Trophoblast cell (in vitro differentiated cells and primary cell): ENCODE results near the gene ZFYVE28.
A peak's percentile ranks its signal among the peaks of the same experiment; 100 is the strongest.

Experiments used
- DNase-seq, 2 donors: peaks; one replicate each; pipeline ENCODE4 v3.0.0-alpha.2; 2016
- H2AFZ ChIP-seq: 2 replicates; pipeline ENCODE4 v1.6.1; 2013; ENCODE audit warnings: low read length, moderate library complexity, mild to moderate bottlenecking; ENCODE audit not compliant: insufficient read depth, poor library complexity
- H2AK5ac ChIP-seq: 2 replicates; pipeline ENCODE4 v1.6.1; 2013; ENCODE audit warnings: mild to moderate bottlenecking, low read length
- H2BK120ac ChIP-seq: 2 replicates; pipeline ENCODE4 v1.6.1; 2013; ENCODE audit warnings: low read length, mild to moderate bottlenecking, moderate library complexity; ENCODE audit not compliant: insufficient read depth, poor library complexity
- H2BK12ac ChIP-seq: 2 replicates; pipeline ENCODE4 v1.6.1; 2013; ENCODE audit warnings: mild to moderate bottlenecking, low read length, moderate library complexity
- H2BK5ac ChIP-seq: 2 replicates; pipeline ENCODE4 v1.6.1; 2013; ENCODE audit warnings: low read length, low read depth, moderate library complexity, mild to moderate bottlenecking; ENCODE audit not compliant: poor library complexity
- H3K14ac ChIP-seq: 2 replicates; pipeline ENCODE4 v1.6.1; 2013; ENCODE audit warnings: mild to moderate bottlenecking, low read length
- H3K18ac ChIP-seq: 2 replicates; pipeline ENCODE4 v1.6.1; 2013; ENCODE audit warnings: mild to moderate bottlenecking, low read length
- H3K23ac ChIP-seq: 2 replicates; pipeline ENCODE4 v1.6.1; 2013; ENCODE audit warnings: low read length
- H3K27ac ChIP-seq: 2 replicates; pipeline ENCODE4 v1.5.1; 2013; ENCODE audit warnings: low read depth, mild to moderate bottlenecking, inconsistent platforms, low read length, moderate library complexity
- H3K27me3 ChIP-seq: 2 replicates; pipeline ENCODE4 v1.6.1; 2013; ENCODE audit warnings: inconsistent platforms, mild to moderate bottlenecking, low read length, moderate library complexity; ENCODE audit not compliant: insufficient read depth
- H3K36me3 ChIP-seq, 2 experiments: 1 replicate in 1 of 2; 2 replicates in 1 of 2; pipeline ENCODE4 v1.6.1; 2013; ENCODE audit warnings: low read length in 2 of 2, mild to moderate bottlenecking in 2 of 2, moderate library complexity in 1 of 2; ENCODE audit not compliant: insufficient read depth in 2 of 2, control insufficient read depth in 1 of 2
- H3K4ac ChIP-seq: 2 replicates; pipeline ENCODE4 v1.6.1; 2013; ENCODE audit warnings: low read depth, mild to moderate bottlenecking, low read length, moderate library complexity
- H3K4me1 ChIP-seq, 2 experiments: 1 replicate in 1 of 2; 2 replicates in 1 of 2; pipeline ENCODE4 v1.6.1; 2013; ENCODE audit warnings: low read length in 2 of 2, mild to moderate bottlenecking in 2 of 2, moderate library complexity in 1 of 2; ENCODE audit not compliant: insufficient read depth in 2 of 2, control insufficient read depth in 1 of 2
- H3K4me2 ChIP-seq: 2 replicates; pipeline ENCODE4 v1.6.1; 2013; ENCODE audit warnings: inconsistent platforms, mild to moderate bottlenecking, low read length, moderate library complexity
- H3K4me3 ChIP-seq: 2 replicates; pipeline ENCODE4 v1.5.1; 2013; ENCODE audit warnings: mild to moderate bottlenecking, low read depth, low read length, inconsistent platforms
- H3K79me1 ChIP-seq: one replicate; pipeline ENCODE4 v1.6.1; 2013; ENCODE audit warnings: low read length
- H3K79me2 ChIP-seq: 2 replicates; pipeline ENCODE4 v1.6.1; 2013; ENCODE audit warnings: low read length, mild to moderate bottlenecking; ENCODE audit not compliant: control insufficient read depth, insufficient read depth, poor library complexity
- H3K9ac ChIP-seq: 2 replicates; pipeline ENCODE4 v1.6.1; 2013; ENCODE audit warnings: mild to moderate bottlenecking, low read length
- H3K9me3 ChIP-seq: 2 replicates; pipeline ENCODE4 v1.6.1; 2013; ENCODE audit warnings: low read depth, mild to moderate bottlenecking, control low read depth, inconsistent platforms, low read length; ENCODE audit not compliant: insufficient read depth
- H4K12ac ChIP-seq: 2 replicates; pipeline ENCODE4 v1.6.1; 2013; ENCODE audit warnings: low read depth, mild to moderate bottlenecking, low read length, moderate library complexity
- H4K8ac ChIP-seq: 2 replicates; pipeline ENCODE4 v1.6.1; 2013; ENCODE audit warnings: low read depth, mild to moderate bottlenecking, low read length, moderate library complexity
- H4K91ac ChIP-seq: one replicate; pipeline ENCODE4 v1.6.1; 2013; ENCODE audit warnings: low read depth, mild to moderate bottlenecking, low read length, moderate library complexity
- WGBS: extraction: QIAGEN DNeasy Blood & Tissue Kit; methylation state at CpG from one replicate; pipeline ENCODE4 v1.1.7; 2013; ENCODE audit warnings: missing lambda C conversion rate; ENCODE audit not compliant: insufficient read length, insufficient coverage; ENCODE audit errors: extremely low coverage; 5-methylcytosine and 5-hydroxymethylcytosine counted together

ZFYVE28 gene

GRCh38 chr4:2402941-2403340, 15.5 kb downstream of the ZFYVE28 start:
- Histone ChIP-seq H3K14ac (no peak overlapping the region), H3K23ac (no peak overlapping the region), H3K36me3 (no peaks in the 10 kb centered on the region), H3K4me1 (peaks cover 0 to 4% of the 10 kb centered on the region in 2 experiments), H4K8ac (no peak overlapping the region), H3K27ac (no peak overlapping the region), H3K4me2 (no peak overlapping the region), H3K27me3 (no peaks in the 10 kb centered on the region), H3K79me2 (no peaks in the 10 kb centered on the region), H3K18ac (no peak overlapping the region), H3K4me3 (no peak overlapping the region), H3K79me1 (no peaks in the 10 kb centered on the region), H3K9ac (no peak overlapping the region), H2BK12ac (no peak overlapping the region), H2AFZ (no peak overlapping the region), H2BK120ac (no peak overlapping the region), H4K91ac (no peak overlapping the region), H3K9me3 (peaks cover 15% of the 10 kb centered on the region), H3K4ac (no peak overlapping the region), H2BK5ac (no peak overlapping the region), H4K12ac (no peak overlapping the region), H2AK5ac (no peak overlapping the region)
- WGBS, result no CpG with 5 or more reads among the region's 7 CpGs
- DNase-seq, result no peak

- no peak overlapping the region for H3K4me3 ChIP-seq
- peak in 1 of 2 donors; percentile 37 for DNase-seq
Measured at GRCh38 chr4:2402048-2402842, 16.2 kb downstream of the ZFYVE28 start.

GRCh38 chr4:2401610-2401983, 16.8 kb downstream of the ZFYVE28 start:
- Histone ChIP-seq H2BK5ac (no peak overlapping the region), H3K4me1 (peaks cover 0 to 4% of the 10 kb centered on the region in 2 experiments), H2AFZ (no peak overlapping the region), H2BK12ac (no peak overlapping the region), H3K9ac (no peak overlapping the region), H4K8ac (no peak overlapping the region), H3K4me3 (no peak overlapping the region), H3K36me3 (no peaks in the 10 kb centered on the region), H3K27ac (no peak overlapping the region), H3K9me3 (peaks cover 15% of the 10 kb centered on the region), H3K4ac (no peak overlapping the region), H2BK120ac (no peak overlapping the region), H3K79me1 (no peaks in the 10 kb centered on the region), H2AK5ac (no peak overlapping the region), H3K18ac (no peak overlapping the region), H3K4me2 (peak overlapping the region; percentile 50), H3K23ac (no peak overlapping the region), H4K91ac (no peak overlapping the region), H3K79me2 (no peaks in the 10 kb centered on the region), H4K12ac (no peak overlapping the region), H3K14ac (no peak overlapping the region), H3K27me3 (no peaks in the 10 kb centered on the region)
- DNase-seq, result no peak
- WGBS, result no CpG with 5 or more reads among the region's 15 CpGs

More at GRCh38 chr4:2402048-2402842, 16.2 kb downstream of the ZFYVE28 start:
- Histone ChIP-seq H3K79me1 (no peaks in the 10 kb centered on the region), H2BK12ac (no peak overlapping the region), H2AFZ (no peak overlapping the region), H2BK5ac (no peak overlapping the region), H3K18ac (no peak overlapping the region), H3K36me3 (no peaks in the 10 kb centered on the region), H2AK5ac (no peak overlapping the region), H3K27me3 (no peaks in the 10 kb centered on the region), H4K8ac (no peak overlapping the region), H3K27ac (no peak overlapping the region), H3K4ac (no peak overlapping the region), H3K79me2 (no peaks in the 10 kb centered on the region), H3K9me3 (peaks cover 15% of the 10 kb centered on the region), H3K14ac (no peak overlapping the region), H2BK120ac (no peak overlapping the region), H3K4me1 (peaks cover 0 to 4% of the 10 kb centered on the region in 2 experiments), H3K23ac (no peak overlapping the region), H3K4me2 (peak overlapping the region; percentile 50), H4K12ac (no peak overlapping the region), H3K9ac (no peak overlapping the region), H4K91ac (no peak overlapping the region)
- no CpG with 5 or more reads among the region's 27 CpGs for WGBS

GRCh38 chr4:2400841-2401609, 17.4 kb downstream of the ZFYVE28 start:
- no peak for DNase-seq
- no peak overlapping the region for H4K91ac ChIP-seq
- H3K4me3 ChIP-seq, result no peak overlapping the region

More at GRCh38 chr4:2400841-2401609, 17.4 kb downstream of the ZFYVE28 start:
- H2BK12ac ChIP-seq, result no peak overlapping the region
- no peak overlapping the region for H2AK5ac ChIP-seq
- peaks cover 15% of the 10 kb centered on the region for H3K9me3 ChIP-seq
- no peak overlapping the region for H3K14ac ChIP-seq
- H4K12ac ChIP-seq, result no peak overlapping the region
- no peaks in the 10 kb centered on the region for H3K79me2 ChIP-seq
- no peak overlapping the region for H3K18ac ChIP-seq
- no peak overlapping the region for H2AFZ ChIP-seq
- no peak overlapping the region for H3K4ac ChIP-seq
- H3K4me1 ChIP-seq, result peaks cover 0 to 4% of the 10 kb centered on the region in 2 experiments
- no peak overlapping the region for H3K23ac ChIP-seq
- no peaks in the 10 kb centered on the region for H3K36me3 ChIP-seq
- H4K8ac ChIP-seq, result no peak overlapping the region
- no peak overlapping the region for H3K4me2 ChIP-seq
- no peaks in the 10 kb centered on the region for H3K27me3 ChIP-seq
- no peak overlapping the region for H2BK120ac ChIP-seq
- H3K9ac ChIP-seq, result no peak overlapping the region
- WGBS, result no CpG with 5 or more reads among the region's 15 CpGs
- H2BK5ac ChIP-seq, result no peak overlapping the region
- no peak overlapping the region for H3K27ac ChIP-seq
- H3K79me1 ChIP-seq, result no peaks in the 10 kb centered on the region
